HepG2 (cell line): ENCODE data around the gene ROM1. TPM values are rescaled to one million over a fixed set of nuclear protein-coding genes. Genes with fewer than 3 reads are reported as not detected.

Source experiments
- ATAC-seq: fragments of 200-7000 bp; cut with Tn5 transposase; 3 replicates; pipeline ENCODE4 v1.9.1; 2020; ENCODE audit warnings: mild to moderate bottlenecking, moderate library complexity
- BruUV-seq: library from RNA; stranded (reverse); fragments of 400-500 nt; replicated peaks from 2 replicates; lab custom pipeline; 2021; lab: Mats Ljungman, UMichigan
- CTCF ChIA-PET: fragments of 300-600 bp; formaldehyde crosslinking; extraction: SDS; loops from one replicate; lab custom pipeline; 2021; ENCODE audit warnings: low total read pairs, inconsistent platforms, low intra/inter-chr PET ratio; lab: Yijun Ruan, JAX
- POLR2A ChIA-PET: fragments of 350-600 bp; sonication (Branson Sonifier 250); formaldehyde crosslinking; loops from one replicate; lab custom pipeline; 2020; ENCODE audit warnings: antibody characterized with exemption, inconsistent platforms; lab: Yijun Ruan, JAX
- DNase-seq: peaks from one replicate; pipeline ENCODE4 v3.0.0-alpha.2; 2015; ENCODE audit warnings: low spot score
- FAIRE-seq: peaks from 3 replicates; lab custom pipeline; 2011; peaks lifted over from hg19 to GRCh38; lab: Jason Lieb, UNC
- H2AFZ ChIP-seq: one replicate; pipeline ENCODE4 v1.6.1; 2011; ENCODE audit warnings: low read length, inconsistent platforms
- H3K27ac ChIP-seq: fragments of 300-600 bp; 3 replicates; pipeline ENCODE4 v1.8.0; 2011; ENCODE audit warnings: mixed run types, mild to moderate bottlenecking, mixed read lengths, low read length, inconsistent platforms; ENCODE audit not compliant: insufficient read depth; ENCODE audit errors: extremely low read length
- H3K27me3 ChIP-seq, 2 experiments: fragments of 200-600 bp in 1 of 2; 2 replicates in 1 of 2; 3 replicates in 1 of 2; pipeline versions ENCODE4 v1.6.0 to v1.8.0; 2011; ENCODE audit warnings: low read length in 2 of 2, mild to moderate bottlenecking in 2 of 2, moderate library complexity in 2 of 2, inconsistent platforms in 1 of 2; ENCODE audit not compliant: insufficient read depth in 2 of 2, control insufficient read depth in 1 of 2
- H3K36me3 ChIP-seq, 2 experiments: fragments of 200-600 bp in 1 of 2; replicated peaks in 1 of 2; 2 replicates in 1 of 2; 3 replicates in 1 of 2; pipeline versions ENCODE4 v1.5.1 to v1.8.0; 2011; ENCODE audit warnings: low read length in 2 of 2, inconsistent platforms in 1 of 2; ENCODE audit not compliant: insufficient read depth in 2 of 2, control insufficient read depth in 1 of 2
- H3K4me1 ChIP-seq: 2 replicates; pipeline ENCODE4 v1.5.1; 2012; ENCODE audit warnings: low read length, inconsistent platforms; ENCODE audit not compliant: insufficient read depth
- H3K4me2 ChIP-seq: 2 replicates; pipeline ENCODE4 v1.6.0; 2011; ENCODE audit warnings: low read depth, low read length, inconsistent platforms
- H3K4me3 ChIP-seq, 3 experiments: fragments of 200-600 bp in 1 of 3; sonication (generic), shearing (Covaris generic) in 1 of 3; replicated peaks in 1 of 3; 2 replicates each; pipeline ENCODE4 v1.5.1; 2011 to 2016; ENCODE audit warnings: low read length in 3 of 3, inconsistent platforms in 2 of 3, low read depth in 2 of 3, mild to moderate bottlenecking in 2 of 3, control low read depth in 1 of 3, mixed read lengths in 1 of 3; ENCODE audit not compliant: insufficient read depth in 1 of 3
- H3K79me2 ChIP-seq: one replicate; pipeline ENCODE4 v1.6.1; 2011; ENCODE audit warnings: low read length, inconsistent platforms; ENCODE audit not compliant: insufficient read depth
- H3K9ac ChIP-seq: 2 replicates; pipeline ENCODE4 v1.6.0; 2011; ENCODE audit warnings: mild to moderate bottlenecking, low read depth, low read length, inconsistent platforms; ENCODE audit not compliant: insufficient read depth
- H3K9me3 ChIP-seq: 2 replicates; pipeline ENCODE4 v1.5.1; 2012; ENCODE audit warnings: mild to moderate bottlenecking, low read length
- H4K20me1 ChIP-seq: 2 replicates; pipeline ENCODE4 v1.6.0; 2011; ENCODE audit warnings: inconsistent platforms, mild to moderate bottlenecking, low read length, moderate library complexity; ENCODE audit not compliant: insufficient read depth
- AGO1 ChIP-seq: fragments of 200-400 bp; formaldehyde crosslinking; IDR thresholded peaks from 2 replicates; pipeline ENCODE4 v1.6.1; 2017; ENCODE audit warnings: mild to moderate bottlenecking, low read depth, low read length, moderate library complexity; ENCODE audit not compliant: poor library complexity, severe bottlenecking
- AGO2 ChIP-seq: fragments of 200-400 bp; formaldehyde crosslinking; optimal IDR thresholded peaks from 2 replicates; pipeline ENCODE3; 2017; ENCODE audit warnings: mild to moderate bottlenecking, low read depth, low read length, moderate library complexity
- BATF2 ChIP-seq: sonication (generic); formaldehyde crosslinking; IDR thresholded peaks from 2 replicates; pipeline ENCODE4 v1.8.0; 2022; ENCODE audit warnings: mild to moderate bottlenecking, missing genetic modification reagents, moderate library complexity
- CREB3 ChIP-seq: sonication (generic); formaldehyde crosslinking; IDR thresholded peaks from 2 replicates; pipeline ENCODE4 v1.5.0; 2020; ENCODE audit warnings: missing genetic modification reagents
- GTF2F1 ChIP-seq: fragments of 150-350 bp; IDR thresholded peaks from 2 replicates; pipeline ENCODE4 v1.6.1; 2014; ENCODE audit warnings: low read length
- HOXA3 ChIP-seq: sonication (generic); formaldehyde crosslinking; IDR thresholded peaks from 2 replicates; pipeline ENCODE4 v1.5.0; 2020; ENCODE audit warnings: missing genetic modification reagents
- IRF2 ChIP-seq: IDR thresholded peaks from 2 replicates; pipeline ENCODE4 v1.6.1; 2018; ENCODE audit warnings: missing genetic modification reagents, missing compliant biosample characterization
- IRX3 ChIP-seq: sonication (generic); formaldehyde crosslinking; IDR thresholded peaks from 2 replicates; pipeline ENCODE4 v1.8.1; 2023; ENCODE audit warnings: mild to moderate bottlenecking, low read depth, missing genetic modification reagents, borderline replicate concordance
- KDM2A ChIP-seq: sonication (generic); formaldehyde crosslinking; IDR thresholded peaks from 2 replicates; pipeline ENCODE4 v1.4.0; 2020; ENCODE audit warnings: low read depth, missing genetic modification reagents, borderline replicate concordance
- KLF15 ChIP-seq: sonication (generic); formaldehyde crosslinking; IDR thresholded peaks from 2 replicates; pipeline ENCODE4 v1.8.1; 2023; ENCODE audit warnings: borderline replicate concordance, mild to moderate bottlenecking, inconsistent platforms, missing genetic modification reagents, mixed read lengths
- LCORL ChIP-seq, 2 experiments: fragments of 450-650 bp in 1 of 2; sonication (generic) in 1 of 2; formaldehyde crosslinking in 1 of 2; IDR thresholded peaks; 2 replicates each; pipeline versions ENCODE4 v1.5.0 to v1.6.1; 2017 to 2020; ENCODE audit warnings: antibody characterized with exemption in 1 of 2, missing genetic modification reagents in 1 of 2
- NFE2L1 ChIP-seq: sonication (generic); formaldehyde crosslinking; IDR thresholded peaks from 2 replicates; pipeline ENCODE4 v1.4.0; 2020; ENCODE audit warnings: missing genetic modification reagents, mild to moderate bottlenecking, borderline replicate concordance
- PITX1 ChIP-seq: sonication (generic); formaldehyde crosslinking; IDR thresholded peaks from 2 replicates; pipeline ENCODE4 v1.5.1; 2020; ENCODE audit warnings: mild to moderate bottlenecking, missing genetic modification reagents
- RBFOX2 ChIP-seq: fragments of 200-400 bp; formaldehyde crosslinking; IDR thresholded peaks from 2 replicates; pipeline ENCODE4 v1.6.1; 2017; ENCODE audit warnings: low read depth, mild to moderate bottlenecking, low read length
- SMC3 ChIP-seq: IDR thresholded peaks from 2 replicates; pipeline ENCODE4 v1.6.1; 2011; ENCODE audit warnings: low read length, improper control_type of control experiment
- TP53 ChIP-seq: sonication (generic); formaldehyde crosslinking; conservative IDR thresholded peaks from 2 replicates; pipeline ENCODE4 v1.4.0; 2020; ENCODE audit warnings: missing genetic modification reagents
- ZC3H13 ChIP-seq: sonication (generic); formaldehyde crosslinking; IDR thresholded peaks from 2 replicates; pipeline ENCODE4 v1.8.1; 2023; ENCODE audit warnings: mild to moderate bottlenecking, missing genetic modification reagents, moderate library complexity
- ZNF234 ChIP-seq: sonication (generic); formaldehyde crosslinking; conservative IDR thresholded peaks from 2 replicates; pipeline ENCODE4 v1.5.1; 2020; ENCODE audit warnings: mild to moderate bottlenecking, missing genetic modification reagents
- ZNF382 ChIP-seq: sonication (generic); formaldehyde crosslinking; IDR thresholded peaks from 2 replicates; pipeline ENCODE4 v1.5.0; 2020; ENCODE audit warnings: missing genetic modification reagents, mild to moderate bottlenecking, borderline replicate concordance
- ZNF691 ChIP-seq: sonication (generic); formaldehyde crosslinking; IDR thresholded peaks from 2 replicates; pipeline ENCODE4 v1.4.0; 2020; ENCODE audit warnings: missing genetic modification reagents, low read depth, mild to moderate bottlenecking, borderline replicate concordance
- ZNF883 ChIP-seq: sonication (generic); formaldehyde crosslinking; IDR thresholded peaks from 2 replicates; pipeline ENCODE4 v1.5.1; 2020; ENCODE audit warnings: mild to moderate bottlenecking, missing genetic modification reagents; ENCODE audit errors: not compliant biosample characterization
- WGBS: methylation state at CpG from one replicate; pipeline ENCODE4 v1.1.6; 2017; ENCODE audit warnings: low lambda C conversion rate; 5-methylcytosine and 5-hydroxymethylcytosine counted together
- in situ Hi-C: cut with HindIII; loops from 2 replicates; pipeline ENCODE4 v1.10.0; 2017; ENCODE audit warnings: low pct_unique_long_range_greater_than_20kb; ENCODE audit not compliant: extremely low pct_ligation_motif_present
- intact Hi-C: fragments of 100-400 bp; cut with micrococcal nuclease; formaldehyde crosslinking; loops from one replicate; pipeline ENCODE4 v1.10.0; 2022; ENCODE audit not compliant: unreplicated experiment
- polyA plus RNA-seq, 8 experiments: library from polyadenylated mRNA; depleted of rRNA in 3 of 8; stranded (reverse) in 7 of 8; unstranded in 1 of 8; fragments of >200 nt; fragmentation: Illumina TruSeq in 4 of 8; extraction: Trizol in 4 of 8; gene quantifications; 2 replicates each; pipeline versions ENCODE4 v1.2.1 to v1.2.3, GENCODE V29; 2011 to 2016; ENCODE audit warnings: low read depth in 4 of 8, missing spikeins in 1 of 8, mixed read lengths in 1 of 8; ENCODE audit not compliant: insufficient read depth in 1 of 8
- total RNA-seq, 5 experiments: library from RNA; depleted of rRNA; stranded (reverse); fragments of >200 nt; fragmentation: Illumina TruSeq; extraction: Trizol; gene quantifications; 2 replicates each; pipeline ENCODE4 v1.2.3, GENCODE V29; 2016; ENCODE audit warnings: low read depth in 1 of 5

Gene ROM1
- total and polyA plus RNA-seq, 2 of the 13 experiments (the other 11 are each of a cell fraction or from before 2014, with no cell fraction given), result 1.2 to 2.4 TPM

- Histone ChIP-seq H3K4me3 (peak overlapping the region in 1 of 3 experiments; percentile 41; a peak in 2 of 6 replicates), H3K9ac (peak overlapping the region; percentile 56), H3K4me2 (peak overlapping the region; percentile 68), H2AFZ (no peak overlapping the region), H3K36me3 (peaks cover 4 to 24% of the 10 kb centered on the region in 2 experiments; a peak in 3 of 5 replicates), H3K4me1 (peaks cover 53% of the 10 kb centered on the region), H3K9me3 (no peaks in the 10 kb centered on the region), H3K27me3 (no peaks in the 10 kb centered on the region), H3K27ac (peak overlapping the region; percentile 98), H4K20me1 (peaks cover 8% of the 10 kb centered on the region), H3K79me2 (peaks cover 42% of the 10 kb centered on the region)
- DNase-seq (no peak), FAIRE-seq (no peak), ATAC-seq (peak; percentile 40; the same call in 1 of the 3 replicates)
- TSS peak; percentile 75 for BruUV-seq
- ChIA-PET POLR2A (interaction anchor here (0.7 to 5.0 kb wide), 17 partner anchors 9 to 222 kb away, joined by 3 to 98 read pairs (median 17); partner anchors contain the start of genes B3GAT3, C11orf98, CSKMT and EEF1G), CTCF (no interaction called here)
- in situ Hi-C loops, result no loop called here
- intact Hi-C loops, result no loop called here
- WGBS, result 59% methylated on average over 10 of the region's 32 CpGs
- TF ChIP-seq GTF2F1 (no peak), HOXA3 (CRISPR knock-in tag) (no peak), KLF15 (CRISPR knock-in tag) (no peak), KDM2A (CRISPR knock-in tag) (no peak), NFE2L1 (no peak), PITX1 (CRISPR knock-in tag) (peak; percentile 1; the same call in 1 of the 2 replicates), ZNF382 (CRISPR knock-in tag) (no peak), IRF2 (CRISPR knock-in tag) (0 out of 2 replicates have a peak, but pooled peaks have one; percentile 14), AGO2 (peak; percentile 87), ZNF234 (CRISPR knock-in tag) (0 out of 2 replicates have a peak, but pooled peaks have one; percentile 5), TP53 (CRISPR knock-in tag) (no peak), BATF2 (CRISPR knock-in tag) (0 out of 2 replicates have a peak, but pooled peaks have one; percentile 34), SMC3 (no peak), ZC3H13 (CRISPR knock-in tag) (peak; percentile 59), RBFOX2 (peak; percentile 54; the same call in 1 of the 2 replicates), ZNF883 (CRISPR knock-in tag) (no peak), LCORL (IDR thresholded peaks at IDR 0.05) (no peak), LCORL (CRISPR knock-in tag; IDR thresholded peaks at IDR 0.05) (no peak), ZNF691 (CRISPR knock-in tag) (no peak), CREB3 (CRISPR knock-in tag) (no peak), AGO1 (peak; percentile 3), IRX3 (CRISPR knock-in tag) (0 out of 2 replicates have a peak, but pooled peaks have one; percentile 3)
Measured at GRCh38 chr11:62646825-62647608, 34.0 kb downstream of the ROM1 start.
